Mesenchymal stem cell (in vitro differentiated cells and primary cell): ENCODE measurements around the gene SRRM2.
A peak's percentile ranks its signal among the peaks of the same experiment; 100 is the strongest.

Source experiments
- DNase-seq: peaks from one replicate; pipeline ENCODE4 v3.0.0-alpha.2; 2013
- H2AFZ ChIP-seq: one replicate; pipeline ENCODE4 v1.6.1; 2013; ENCODE audit warnings: low read depth, mild to moderate bottlenecking, control low read depth, inconsistent platforms, low read length, moderate library complexity
- H2AK5ac ChIP-seq: 2 replicates; pipeline ENCODE4 v1.6.1; 2013; ENCODE audit warnings: low read length, moderate library complexity, mild to moderate bottlenecking, inconsistent platforms; ENCODE audit not compliant: severe bottlenecking
- H2BK120ac ChIP-seq: one replicate; pipeline ENCODE4 v1.6.1; 2013; ENCODE audit warnings: low read depth, mild to moderate bottlenecking, inconsistent platforms, low read length, moderate library complexity
- H2BK12ac ChIP-seq, 2 experiments: one replicate each; pipeline ENCODE4 v1.6.1; 2013; ENCODE audit warnings: inconsistent platforms in 2 of 2, low read length in 2 of 2, mild to moderate bottlenecking in 2 of 2, moderate library complexity in 2 of 2, control low read depth in 1 of 2
- H2BK15ac ChIP-seq: one replicate; pipeline ENCODE4 v1.6.1; 2013; ENCODE audit warnings: mild to moderate bottlenecking, low read depth, inconsistent platforms; ENCODE audit not compliant: poor library complexity, severe bottlenecking
- H2BK5ac ChIP-seq: 2 replicates; pipeline ENCODE4 v1.6.1; 2013; ENCODE audit warnings: low read depth, mild to moderate bottlenecking, low read length, control low read depth, inconsistent platforms; ENCODE audit not compliant: poor library complexity, severe bottlenecking
- H3K14ac ChIP-seq, 2 experiments: one replicate each; pipeline ENCODE4 v1.6.1; 2013; ENCODE audit warnings: inconsistent platforms in 2 of 2, low read length in 2 of 2, control low read depth in 1 of 2, mild to moderate bottlenecking in 1 of 2, moderate library complexity in 1 of 2
- H3K18ac ChIP-seq, 2 experiments: one replicate each; pipeline ENCODE4 v1.6.1; 2013; ENCODE audit warnings: inconsistent platforms in 2 of 2, low read length in 2 of 2, control low read depth in 1 of 2, low read depth in 1 of 2, mild to moderate bottlenecking in 1 of 2
- H3K23ac ChIP-seq, 2 experiments: one replicate each; pipeline ENCODE4 v1.6.1; 2013; ENCODE audit warnings: inconsistent platforms in 2 of 2, low read length in 2 of 2, mild to moderate bottlenecking in 2 of 2, moderate library complexity in 2 of 2, control low read depth in 1 of 2
- H3K27ac ChIP-seq: 2 replicates; pipeline ENCODE4 v1.5.1; 2013; ENCODE audit warnings: mild to moderate bottlenecking, moderate library complexity, low read length, control low read depth, inconsistent platforms; ENCODE audit not compliant: poor library complexity, severe bottlenecking
- H3K27me3 ChIP-seq, 2 experiments: 2 replicates each; pipeline versions ENCODE4 v1.6.1 to v1.7.0; 2013; ENCODE audit warnings: low read length in 2 of 2, mild to moderate bottlenecking in 2 of 2, moderate library complexity in 2 of 2, control low read depth in 1 of 2, inconsistent platforms in 1 of 2; ENCODE audit not compliant: control insufficient read depth in 1 of 2, insufficient read depth in 1 of 2
- H3K36me3 ChIP-seq, 2 experiments: 2 replicates each; pipeline versions ENCODE4 v1.6.1 to v1.7.0; 2013; ENCODE audit warnings: low read length in 2 of 2, control low read depth in 1 of 2, inconsistent platforms in 1 of 2, low read depth in 1 of 2, mild to moderate bottlenecking in 1 of 2; ENCODE audit not compliant: insufficient read depth in 2 of 2, control insufficient read depth in 1 of 2
- H3K4ac ChIP-seq, 2 experiments: one replicate each; pipeline ENCODE4 v1.6.1; 2013; ENCODE audit warnings: inconsistent platforms in 2 of 2, low read length in 2 of 2, mild to moderate bottlenecking in 2 of 2, moderate library complexity in 2 of 2, control low read depth in 1 of 2, low read depth in 1 of 2
- H3K4me1 ChIP-seq: 2 replicates; pipeline ENCODE4 v1.6.1; 2013; ENCODE audit warnings: low read depth, low read length, control low read depth; ENCODE audit not compliant: control insufficient read depth, insufficient read depth
- H3K4me2 ChIP-seq: 2 replicates; pipeline ENCODE4 v1.6.1; 2013; ENCODE audit warnings: low read length, mild to moderate bottlenecking, inconsistent platforms; ENCODE audit not compliant: poor library complexity, severe bottlenecking
- H3K4me3 ChIP-seq, 2 experiments: 2 replicates each; pipeline versions ENCODE4 v1.5.1 to v1.7.0; 2013; ENCODE audit warnings: low read length in 2 of 2, mild to moderate bottlenecking in 2 of 2, control low read depth in 1 of 2, low read depth in 1 of 2; ENCODE audit not compliant: insufficient read depth in 1 of 2
- H3K79me1 ChIP-seq: replicated peaks from 2 replicates; pipeline ENCODE4 v1.6.1; 2013; ENCODE audit warnings: mild to moderate bottlenecking, control low read depth, low read length, inconsistent platforms; ENCODE audit not compliant: poor library complexity, severe bottlenecking
- H3K9ac ChIP-seq: 2 replicates; pipeline ENCODE4 v1.7.0; 2013; ENCODE audit warnings: mild to moderate bottlenecking, low read length, moderate library complexity
- H3K9me3 ChIP-seq: 2 replicates; pipeline ENCODE4 v1.7.0; 2013; ENCODE audit warnings: mild to moderate bottlenecking, low read length; ENCODE audit not compliant: control insufficient read depth
- H4K8ac ChIP-seq: one replicate; pipeline ENCODE4 v1.6.1; 2013; ENCODE audit warnings: inconsistent platforms, mild to moderate bottlenecking, low read length, moderate library complexity
- H4K91ac ChIP-seq: one replicate; pipeline ENCODE4 v1.6.1; 2013; ENCODE audit warnings: mild to moderate bottlenecking, low read length, inconsistent platforms
- WGBS: methylation state at CpG from one replicate; pipeline ENCODE4 v1.1.7; 2013; ENCODE audit warnings: mixed read lengths; 5-methylcytosine and 5-hydroxymethylcytosine counted together

The SRRM2 gene

DNA sequence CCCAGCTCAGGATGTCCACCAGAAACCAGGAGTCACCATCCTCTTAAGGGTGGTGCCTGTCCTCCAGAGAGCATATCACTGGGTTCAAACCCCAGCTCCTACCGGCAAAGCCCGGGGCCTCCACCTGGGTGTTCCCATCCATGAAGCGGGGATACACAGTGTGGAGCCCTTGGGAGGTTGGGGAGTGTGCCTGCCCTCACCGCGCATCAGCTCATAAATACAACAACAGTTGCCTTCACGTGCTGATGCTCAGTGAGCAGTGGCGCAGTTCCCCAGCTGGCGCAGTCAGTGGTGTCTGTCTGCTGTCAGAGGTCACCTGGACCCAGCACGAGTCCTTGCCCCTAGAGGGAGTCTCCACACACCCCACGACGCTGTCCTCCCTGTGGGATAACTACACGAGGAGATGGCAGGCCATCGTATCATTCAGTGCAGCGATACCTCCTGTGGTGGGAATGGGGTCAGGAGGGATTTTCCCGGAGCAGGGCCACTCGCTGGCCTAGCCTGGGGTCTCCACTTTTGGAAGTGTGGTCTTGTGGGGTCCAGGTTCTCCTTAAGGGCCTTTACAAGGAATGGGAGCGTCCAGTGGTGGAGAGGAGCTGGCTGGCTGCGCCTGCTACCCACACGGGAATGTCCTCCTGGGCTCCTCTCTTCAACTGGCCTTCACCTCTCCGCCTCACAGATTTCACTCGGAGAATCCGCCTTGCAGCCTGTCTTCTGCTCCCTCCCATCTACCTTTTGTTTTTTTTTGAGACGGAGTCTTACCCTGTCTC lies 26.9 kb downstream of the SRRM2 start:
- peak overlapping the region in 1 of 2 experiments; percentile 30 for H2BK12ac ChIP-seq
- H3K9me3 ChIP-seq = no peaks in the 10 kb centered on the region
- 94% methylated on average over 23 of the region's 23 CpGs for WGBS
- no peak overlapping the region for H3K18ac ChIP-seq
- no peak overlapping the region for H2AFZ ChIP-seq
- no peak overlapping the region for H3K9ac ChIP-seq
- no peak overlapping the region for H2BK5ac ChIP-seq
- H3K4me1 ChIP-seq = peaks cover 22% of the 10 kb centered on the region
- no peak overlapping the region for H2BK15ac ChIP-seq
- H4K91ac ChIP-seq = peak overlapping the region; percentile 75
- H3K4me3 ChIP-seq = no peak overlapping the region
- no peak overlapping the region for H3K4me2 ChIP-seq
- H3K27me3 ChIP-seq = peaks cover 0 to 18% of the 10 kb centered on the region in 2 experiments
- H3K23ac ChIP-seq = peak overlapping the region in 1 of 2 experiments; percentile 3
- H3K79me1 ChIP-seq = peaks cover 14% of the 10 kb centered on the region
- H2AK5ac ChIP-seq = no peak overlapping the region
- H3K4ac ChIP-seq = no peak overlapping the region
- H3K36me3 ChIP-seq = peaks cover 10 to 11% of the 10 kb centered on the region in 2 experiments
- no peak overlapping the region for H2BK120ac ChIP-seq
- DNase-seq = no peak
- no peak overlapping the region for H3K27ac ChIP-seq
- peak overlapping the region; percentile 38 for H4K8ac ChIP-seq
- H3K14ac ChIP-seq = no peak overlapping the region

DNA sequence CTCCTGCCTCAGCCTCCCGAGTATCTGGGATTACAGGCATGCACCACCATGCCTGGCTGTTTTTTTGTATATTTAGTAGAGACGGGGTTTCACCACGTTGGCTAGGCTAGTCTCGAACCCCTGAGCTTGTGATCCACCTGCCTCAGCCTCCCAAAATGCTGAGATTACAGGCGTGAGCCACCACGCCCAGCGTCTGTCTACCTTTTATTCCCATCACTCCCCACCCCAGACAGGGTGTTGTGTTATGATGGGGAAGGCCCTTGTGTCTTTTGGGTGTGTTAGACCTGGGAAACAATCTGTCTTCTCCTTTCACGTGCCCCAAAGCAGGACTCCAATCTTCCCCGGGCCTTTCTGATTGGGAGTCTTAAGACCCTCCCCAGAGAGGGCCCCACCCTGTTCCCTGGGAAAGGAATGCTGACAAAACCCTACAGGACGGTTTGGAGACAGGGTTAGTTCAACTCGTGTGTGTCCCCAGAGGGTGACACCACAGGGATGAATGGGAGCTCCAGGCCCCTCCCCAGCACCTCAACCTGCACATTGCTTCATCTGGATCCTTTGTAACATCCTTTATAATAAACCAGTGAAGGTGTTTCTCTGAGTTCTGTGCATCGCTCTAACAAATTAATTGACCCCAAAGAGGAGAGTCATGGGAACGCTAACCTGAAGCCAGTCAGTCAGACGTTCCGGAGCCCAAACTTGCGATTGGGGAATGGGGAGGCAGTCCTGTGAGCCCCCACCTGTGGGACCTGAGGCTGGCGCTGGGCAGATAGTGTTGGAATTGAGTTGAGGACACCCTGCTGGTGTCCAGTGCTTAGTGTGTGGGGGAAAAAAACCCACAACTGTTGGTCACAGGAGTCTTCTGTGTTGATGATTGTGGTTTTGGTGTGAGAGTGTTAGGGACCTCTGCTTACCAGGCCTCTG lies 27.8 kb downstream of the SRRM2 start:
- Histone ChIP-seq H3K27ac (no peak overlapping the region), H4K91ac (no peak overlapping the region), H3K4me3 (no peak overlapping the region), H3K4me1 (peaks cover 20% of the 10 kb centered on the region), H3K23ac (no peak overlapping the region), H3K18ac (no peak overlapping the region), H3K14ac (no peak overlapping the region), H2BK5ac (no peak overlapping the region), H3K9me3 (no peaks in the 10 kb centered on the region), H2BK120ac (no peak overlapping the region), H3K4ac (no peak overlapping the region), H3K36me3 (peaks cover 2 to 3% of the 10 kb centered on the region in 2 experiments), H2BK12ac (no peak overlapping the region), H2AK5ac (no peak overlapping the region), H4K8ac (no peak overlapping the region), H3K9ac (no peak overlapping the region), H3K79me1 (peaks cover 14% of the 10 kb centered on the region), H2AFZ (no peak overlapping the region), H3K4me2 (no peak overlapping the region), H3K27me3 (peaks cover 0 to 27% of the 10 kb centered on the region in 2 experiments), H2BK15ac (no peak overlapping the region)
- no peak for DNase-seq
- 69% methylated on average over 14 of the region's 17 CpGs for WGBS

DNA sequence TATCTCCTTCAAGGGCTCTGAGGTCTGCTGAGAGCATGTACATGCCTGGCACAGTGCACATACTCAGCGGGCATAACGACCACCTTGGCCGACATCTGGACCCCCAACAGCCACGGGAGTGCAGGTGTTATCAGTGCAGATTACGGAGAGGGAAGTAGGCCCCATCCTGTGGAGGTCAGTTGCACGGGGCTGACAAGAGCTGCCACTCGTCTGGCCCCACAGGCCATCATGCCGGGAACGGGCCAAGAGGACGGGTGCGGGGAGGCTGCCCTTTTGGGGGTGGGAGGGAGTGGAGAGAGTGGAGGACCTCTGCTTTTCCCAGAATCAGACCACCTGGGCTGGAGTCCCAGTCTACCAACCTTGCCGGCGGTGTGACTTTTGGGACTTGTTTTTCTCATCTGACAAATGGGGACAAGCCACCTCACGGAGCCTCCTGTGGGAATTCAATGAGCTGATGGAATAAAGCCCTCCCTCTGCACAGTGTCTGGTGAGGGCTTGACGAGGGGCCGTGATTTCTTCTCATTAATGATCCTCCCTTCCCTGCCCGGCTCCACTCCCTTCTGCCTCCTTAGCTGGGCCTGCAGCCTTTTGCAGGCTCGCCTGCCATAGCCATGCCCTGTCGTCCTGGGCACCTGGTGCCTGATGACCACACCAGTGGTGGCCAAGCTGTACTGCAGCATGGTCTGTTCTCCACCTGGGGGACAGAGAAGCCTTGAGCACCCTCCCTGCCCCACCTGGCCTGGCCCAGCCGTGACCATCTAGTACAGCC lies 30.3 kb downstream of the SRRM2 start:
- peaks cover 14% of the 10 kb centered on the region for H3K4me1 ChIP-seq
- H3K18ac ChIP-seq = no peak overlapping the region
- H3K27ac ChIP-seq = no peak overlapping the region
- no peak overlapping the region for H3K9ac ChIP-seq
- no peak overlapping the region for H3K23ac ChIP-seq
- H2BK12ac ChIP-seq = no peak overlapping the region
- H2BK5ac ChIP-seq = no peak overlapping the region
- H3K9me3 ChIP-seq = no peaks in the 10 kb centered on the region
- WGBS = 88% methylated on average over 20 of the region's 20 CpGs
- no peak overlapping the region for H3K4ac ChIP-seq
- no peak overlapping the region for H2BK120ac ChIP-seq
- peaks cover 14% of the 10 kb centered on the region for H3K79me1 ChIP-seq
- H3K36me3 ChIP-seq = no peaks in the 10 kb centered on the region
- no peak overlapping the region for H4K8ac ChIP-seq
- no peak overlapping the region for H3K14ac ChIP-seq
- no peak overlapping the region for H3K4me2 ChIP-seq
- no peak overlapping the region for H2BK15ac ChIP-seq
- no peak overlapping the region for H2AK5ac ChIP-seq
- H2AFZ ChIP-seq = no peak overlapping the region
- no peak for DNase-seq
- H4K91ac ChIP-seq = no peak overlapping the region
- H3K27me3 ChIP-seq = peaks cover 4 to 46% of the 10 kb centered on the region in 2 experiments
- H3K4me3 ChIP-seq = no peak overlapping the region
